SK-N-SH treated with all-trans-retinoic acid at 6 μM for 48 hours (cell line): ENCODE results near the gene FNDC3B.

Source experiments
- ATAC-seq: fragments of 200-7000 bp; cut with Tn5 transposase; 3 replicates; pipeline ENCODE4 v1.9.1; 2020; ENCODE audit warnings: mild to moderate bottlenecking, moderate library complexity
- ARNTL ChIP-seq: fragments of 450-650 bp; formaldehyde crosslinking; IDR thresholded peaks from 2 replicates; pipeline ENCODE4 v1.5.0; 2020; ENCODE audit warnings: low read depth, mild to moderate bottlenecking, moderate library complexity, borderline replicate concordance
- BACH2 ChIP-seq: fragments of 250-450 bp; sonication (Bioruptor Pico); IDR thresholded peaks from 2 replicates; pipeline ENCODE4 v1.9.0; 2021; ENCODE audit warnings: mild to moderate bottlenecking, borderline replicate concordance
- CSDC2 ChIP-seq: fragments of 250-450 bp; sonication (Bioruptor Pico); IDR thresholded peaks from 2 replicates; pipeline ENCODE4 v1.5.0; 2020; ENCODE audit warnings: mild to moderate bottlenecking, moderate library complexity
- ESRRG ChIP-seq: fragments of 250-450 bp; sonication (Bioruptor Pico); IDR thresholded peaks from 2 replicates; pipeline ENCODE4 v1.6.1; 2021; ENCODE audit warnings: mild to moderate bottlenecking
- GLIS3 ChIP-seq: fragments of 250-450 bp; sonication (Bioruptor Pico); IDR thresholded peaks from 2 replicates; pipeline ENCODE4 v1.5.0; 2020; ENCODE audit warnings: mild to moderate bottlenecking, moderate library complexity
- ISL1 ChIP-seq: fragments of 250-450 bp; sonication (Bioruptor Pico); IDR thresholded peaks from 2 replicates; pipeline ENCODE4 v2.1.2; 2022; ENCODE audit warnings: mild to moderate bottlenecking, moderate library complexity
- OSR1 ChIP-seq: fragments of 250-450 bp; sonication (Bioruptor Pico); IDR thresholded peaks from 2 replicates; pipeline ENCODE4 v1.8.0; 2022; ENCODE audit warnings: moderate library complexity, mild to moderate bottlenecking, inconsistent platforms
- PPARA ChIP-seq: fragments of 250-450 bp; sonication (Bioruptor Pico); IDR thresholded peaks from 2 replicates; pipeline ENCODE4 v1.5.0; 2020; ENCODE audit warnings: mild to moderate bottlenecking, borderline replicate concordance
- RARB ChIP-seq: fragments of 250-450 bp; sonication (Bioruptor Pico); IDR thresholded peaks from 2 replicates; pipeline ENCODE4 v1.8.0; 2021; ENCODE audit warnings: mild to moderate bottlenecking, moderate library complexity
- TCF4 ChIP-seq: fragments of 250-450 bp; sonication (Bioruptor Pico); IDR thresholded peaks from 2 replicates; pipeline ENCODE4 v1.8.0; 2021; ENCODE audit warnings: mild to moderate bottlenecking, moderate library complexity, borderline replicate concordance
- TOX ChIP-seq: fragments of 250-450 bp; sonication (Bioruptor Pico); IDR thresholded peaks from 2 replicates; pipeline ENCODE4 v1.8.0; 2021; ENCODE audit warnings: mild to moderate bottlenecking, moderate library complexity, borderline replicate concordance
- ZC3H10 ChIP-seq: fragments of 250-450 bp; sonication (Bioruptor Pico); IDR thresholded peaks from 2 replicates; pipeline ENCODE4 v1.5.1; 2021; ENCODE audit warnings: mild to moderate bottlenecking, moderate library complexity
- ZFP3 ChIP-seq: fragments of 250-450 bp; sonication (Bioruptor Pico); IDR thresholded peaks from 2 replicates; pipeline ENCODE4 v1.5.0; 2020; ENCODE audit warnings: mild to moderate bottlenecking, moderate library complexity
- ZFP30 ChIP-seq: fragments of 450-650 bp; formaldehyde crosslinking; IDR thresholded peaks from 2 replicates; pipeline ENCODE4 v1.5.0; 2022; ENCODE audit warnings: mild to moderate bottlenecking, moderate library complexity
- ZNF565 ChIP-seq: fragments of 450-650 bp; formaldehyde crosslinking; conservative IDR thresholded peaks from 2 replicates; pipeline ENCODE4 v1.5.0; 2020; ENCODE audit warnings: low read depth, mild to moderate bottlenecking, moderate library complexity
- ZNF70 ChIP-seq: fragments of 450-650 bp; formaldehyde crosslinking; IDR thresholded peaks from 2 replicates; pipeline ENCODE4 v1.5.0; 2020; ENCODE audit warnings: mild to moderate bottlenecking, moderate library complexity
- ZNF8 ChIP-seq: fragments of 450-650 bp; formaldehyde crosslinking; IDR thresholded peaks from 2 replicates; pipeline ENCODE4 v1.5.0; 2020; ENCODE audit warnings: mild to moderate bottlenecking, moderate library complexity
- TF ChIP-seq, protein P1 (sequence below): fragments of 250-450 bp; sonication (Bioruptor Pico); IDR thresholded peaks from 2 replicates; pipeline ENCODE4 v1.5.1; 2021; ENCODE audit warnings: mild to moderate bottlenecking, moderate library complexity
- TF ChIP-seq, protein P2 (sequence below): fragments of 250-450 bp; sonication (Bioruptor Pico); IDR thresholded peaks from 2 replicates; pipeline ENCODE4 v1.8.0; 2021; ENCODE audit warnings: low read depth, mild to moderate bottlenecking, moderate library complexity, borderline replicate concordance
- TF ChIP-seq, protein P3 (sequence below): fragments of 250-450 bp; sonication (Bioruptor Pico); IDR thresholded peaks from 2 replicates; pipeline ENCODE4 v1.8.0; 2020; ENCODE audit warnings: mild to moderate bottlenecking, moderate library complexity, borderline replicate concordance
- TF ChIP-seq, protein P4 (sequence below): fragments of 250-450 bp; sonication (Bioruptor Pico); IDR thresholded peaks from 2 replicates; pipeline ENCODE4 v1.5.1; 2020; ENCODE audit warnings: low read depth, mild to moderate bottlenecking, moderate library complexity

Gene FNDC3B

DNA sequence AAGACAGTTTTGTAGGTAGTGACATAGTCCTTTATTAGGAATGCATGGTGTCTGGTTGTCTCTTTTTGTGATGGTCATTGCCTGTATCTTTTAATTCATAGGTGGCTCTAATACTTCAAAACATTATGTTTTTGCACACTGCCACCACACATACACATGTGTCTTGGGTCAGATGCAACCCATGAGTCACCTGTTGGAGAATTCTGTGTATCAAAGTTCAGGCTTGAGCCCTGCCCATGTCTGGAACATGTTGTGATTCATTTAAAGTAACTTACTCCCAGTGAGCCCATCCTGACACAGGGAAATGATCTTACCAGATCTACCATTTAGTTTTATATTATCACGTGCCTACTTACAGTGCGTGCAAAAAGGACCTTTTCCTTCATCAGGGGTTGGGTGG is 266.2 kb downstream of the FNDC3B start:
- TF ChIP-seq PPARA (CRISPR knock-in tag) (no peak), RARB (CRISPR knock-in tag) (no peak)
- TF ChIP-seq, protein P1, sequence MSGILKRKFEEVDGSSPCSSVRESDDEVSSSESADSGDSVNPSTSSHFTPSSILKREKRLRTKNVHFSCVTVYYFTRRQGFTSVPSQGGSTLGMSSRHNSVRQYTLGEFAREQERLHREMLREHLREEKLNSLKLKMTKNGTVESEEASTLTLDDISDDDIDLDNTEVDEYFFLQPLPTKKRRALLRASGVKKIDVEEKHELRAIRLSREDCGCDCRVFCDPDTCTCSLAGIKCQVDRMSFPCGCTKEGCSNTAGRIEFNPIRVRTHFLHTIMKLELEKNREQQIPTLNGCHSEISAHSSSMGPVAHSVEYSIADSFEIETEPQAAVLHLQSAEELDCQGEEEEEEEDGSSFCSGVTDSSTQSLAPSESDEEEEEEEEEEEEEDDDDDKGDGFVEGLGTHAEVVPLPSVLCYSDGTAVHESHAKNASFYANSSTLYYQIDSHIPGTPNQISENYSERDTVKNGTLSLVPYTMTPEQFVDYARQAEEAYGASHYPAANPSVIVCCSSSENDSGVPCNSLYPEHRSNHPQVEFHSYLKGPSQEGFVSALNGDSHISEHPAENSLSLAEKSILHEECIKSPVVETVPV (CRISPR knock-in tag), result no peak
- peak; percentile 39; the same call in 2 of the 3 replicates for ATAC-seq

DNA sequence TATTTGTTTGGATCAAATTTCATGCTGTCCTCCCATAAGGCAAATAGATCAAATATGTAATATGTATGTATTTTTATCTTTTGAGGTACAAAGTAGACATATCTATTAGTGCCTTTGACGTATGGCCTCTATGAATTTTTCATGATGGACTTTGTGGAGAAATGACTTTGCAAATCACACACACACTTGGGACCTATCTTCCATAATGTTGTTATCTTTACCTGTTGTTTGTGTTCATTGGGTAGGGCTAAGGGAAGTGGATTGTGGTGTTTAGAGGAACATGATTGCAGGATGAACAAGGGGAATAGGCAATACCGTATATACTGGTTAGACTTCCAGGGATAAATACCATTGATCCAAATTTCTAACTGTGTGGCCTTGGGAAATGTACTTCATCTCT is 266.6 kb downstream of the FNDC3B start:
- no peak for ATAC-seq
- TF ChIP-seq, protein P2, sequence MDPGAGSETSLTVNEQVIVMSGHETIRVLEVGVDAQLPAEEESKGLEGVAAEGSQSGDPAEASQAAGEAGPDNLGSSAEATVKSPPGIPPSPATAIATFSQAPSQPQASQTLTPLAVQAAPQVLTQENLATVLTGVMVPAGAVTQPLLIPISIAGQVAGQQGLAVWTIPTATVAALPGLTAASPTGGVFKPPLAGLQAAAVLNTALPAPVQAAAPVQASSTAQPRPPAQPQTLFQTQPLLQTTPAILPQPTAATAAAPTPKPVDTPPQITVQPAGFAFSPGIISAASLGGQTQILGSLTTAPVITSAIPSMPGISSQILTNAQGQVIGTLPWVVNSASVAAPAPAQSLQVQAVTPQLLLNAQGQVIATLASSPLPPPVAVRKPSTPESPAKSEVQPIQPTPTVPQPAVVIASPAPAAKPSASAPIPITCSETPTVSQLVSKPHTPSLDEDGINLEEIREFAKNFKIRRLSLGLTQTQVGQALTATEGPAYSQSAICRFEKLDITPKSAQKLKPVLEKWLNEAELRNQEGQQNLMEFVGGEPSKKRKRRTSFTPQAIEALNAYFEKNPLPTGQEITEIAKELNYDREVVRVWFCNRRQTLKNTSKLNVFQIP, result no peak
- TF ChIP-seq ZC3H10 (CRISPR knock-in tag) (no peak), BACH2 (no peak)

DNA sequence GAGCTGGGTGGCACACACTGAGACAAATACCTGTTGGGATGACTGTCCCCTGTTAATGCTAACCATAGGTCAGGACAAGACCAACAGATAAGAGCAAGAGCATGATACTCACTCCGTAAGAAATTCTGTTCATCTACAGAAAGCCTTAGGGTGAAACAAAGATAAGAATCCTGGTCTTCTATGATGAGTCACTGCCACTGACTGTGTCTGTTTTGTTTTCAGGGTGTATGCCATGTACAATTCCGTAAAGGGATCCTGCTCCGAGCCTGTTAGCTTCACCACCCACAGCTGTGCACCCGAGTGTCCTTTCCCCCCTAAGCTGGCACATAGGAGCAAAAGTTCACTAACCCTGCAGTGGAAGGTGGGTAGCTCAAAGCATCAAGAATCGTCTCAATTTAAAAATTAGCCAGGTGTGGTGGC is 267.8 kb downstream of the FNDC3B start:
- peak; percentile 85 for ATAC-seq
- TF ChIP-seq ISL1 (CRISPR knock-in tag) (peak; percentile 55), ZNF70 (CRISPR knock-in tag) (no peak; the same call in 1 of the 2 replicates), CSDC2 (CRISPR knock-in tag) (peak; percentile 9; the same call in 1 of the 2 replicates)

DNA sequence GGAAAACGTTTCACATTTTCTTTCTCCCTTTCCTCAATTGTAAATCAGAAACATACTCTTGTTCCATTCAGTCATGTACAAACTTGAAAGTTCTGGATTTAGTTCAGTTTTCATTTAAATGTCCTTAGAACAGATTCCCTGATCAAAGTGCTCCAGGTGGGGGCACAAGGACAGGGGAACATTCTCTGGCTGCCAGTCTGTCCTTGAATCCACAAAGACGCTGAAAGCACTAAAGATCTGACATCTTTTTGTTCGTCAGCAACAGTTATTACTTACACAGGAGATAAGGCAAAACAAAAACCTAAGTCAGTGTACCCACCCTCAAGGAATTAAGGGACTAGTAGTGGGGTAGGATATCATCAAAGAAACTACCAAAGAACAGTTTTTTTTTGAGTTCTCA is 269.7 kb downstream of the FNDC3B start:
- TF ChIP-seq ZNF8 (CRISPR knock-in tag), result no peak
- TF ChIP-seq GLIS3, result no peak
- no peak for TF ChIP-seq PPARA (CRISPR knock-in tag)
- TF ChIP-seq, protein P3, sequence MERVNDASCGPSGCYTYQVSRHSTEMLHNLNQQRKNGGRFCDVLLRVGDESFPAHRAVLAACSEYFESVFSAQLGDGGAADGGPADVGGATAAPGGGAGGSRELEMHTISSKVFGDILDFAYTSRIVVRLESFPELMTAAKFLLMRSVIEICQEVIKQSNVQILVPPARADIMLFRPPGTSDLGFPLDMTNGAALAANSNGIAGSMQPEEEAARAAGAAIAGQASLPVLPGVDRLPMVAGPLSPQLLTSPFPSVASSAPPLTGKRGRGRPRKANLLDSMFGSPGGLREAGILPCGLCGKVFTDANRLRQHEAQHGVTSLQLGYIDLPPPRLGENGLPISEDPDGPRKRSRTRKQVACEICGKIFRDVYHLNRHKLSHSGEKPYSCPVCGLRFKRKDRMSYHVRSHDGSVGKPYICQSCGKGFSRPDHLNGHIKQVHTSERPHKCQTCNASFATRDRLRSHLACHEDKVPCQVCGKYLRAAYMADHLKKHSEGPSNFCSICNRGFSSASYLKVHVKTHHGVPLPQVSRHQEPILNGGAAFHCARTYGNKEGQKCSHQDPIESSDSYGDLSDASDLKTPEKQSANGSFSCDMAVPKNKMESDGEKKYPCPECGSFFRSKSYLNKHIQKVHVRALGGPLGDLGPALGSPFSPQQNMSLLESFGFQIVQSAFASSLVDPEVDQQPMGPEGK, result no peak
- no peak for TF ChIP-seq ZNF565
- no peak for TF ChIP-seq ESRRG (CRISPR knock-in tag)
- ATAC-seq, result no peak

DNA sequence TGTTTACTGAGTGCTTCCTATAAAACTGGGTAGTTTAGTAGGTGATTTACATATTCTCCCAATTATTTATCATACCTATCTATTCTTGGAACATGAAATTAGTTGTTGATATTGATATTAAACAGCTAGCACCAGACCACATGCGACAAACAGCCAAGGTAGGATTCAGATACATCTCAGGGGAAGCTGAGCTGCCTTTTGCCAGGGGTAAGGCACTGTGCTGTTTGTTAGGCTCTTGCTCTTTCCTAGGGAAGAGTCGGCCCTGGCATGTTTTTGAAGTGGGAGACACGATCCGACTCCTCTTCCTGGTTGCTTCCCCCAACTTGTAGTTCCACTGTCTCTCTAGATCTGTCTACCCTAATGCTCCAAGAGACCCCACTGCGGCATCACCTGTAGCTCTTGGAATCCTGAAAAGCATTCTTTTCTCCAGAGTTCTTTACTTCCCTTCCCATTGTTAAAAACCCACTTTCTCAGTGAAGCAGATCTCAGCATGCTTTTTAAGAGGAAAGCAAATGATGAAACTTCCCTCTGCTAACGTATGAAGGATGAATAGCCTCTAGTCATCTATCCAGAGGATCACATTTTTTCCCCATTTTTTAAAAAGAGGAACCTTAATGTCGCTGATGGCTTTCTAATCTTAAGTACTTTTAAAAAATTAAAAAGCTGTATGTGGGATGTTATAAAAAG is 270.5 kb downstream of the FNDC3B start:
- ATAC-seq, result no peak
- TF ChIP-seq TCF4 (CRISPR knock-in tag), result no peak
- TF ChIP-seq PPARA (CRISPR knock-in tag), result no peak
- no peak for TF ChIP-seq ZFP3 (CRISPR knock-in tag)
- TF ChIP-seq CSDC2 (CRISPR knock-in tag), result no peak
- TF ChIP-seq, protein P2, result no peak
- no peak for TF ChIP-seq ZFP30 (CRISPR knock-in tag)
- no peak for TF ChIP-seq OSR1
- TF ChIP-seq, protein P3, result no peak
- TF ChIP-seq ARNTL, result no peak
- TF ChIP-seq, protein P4, sequence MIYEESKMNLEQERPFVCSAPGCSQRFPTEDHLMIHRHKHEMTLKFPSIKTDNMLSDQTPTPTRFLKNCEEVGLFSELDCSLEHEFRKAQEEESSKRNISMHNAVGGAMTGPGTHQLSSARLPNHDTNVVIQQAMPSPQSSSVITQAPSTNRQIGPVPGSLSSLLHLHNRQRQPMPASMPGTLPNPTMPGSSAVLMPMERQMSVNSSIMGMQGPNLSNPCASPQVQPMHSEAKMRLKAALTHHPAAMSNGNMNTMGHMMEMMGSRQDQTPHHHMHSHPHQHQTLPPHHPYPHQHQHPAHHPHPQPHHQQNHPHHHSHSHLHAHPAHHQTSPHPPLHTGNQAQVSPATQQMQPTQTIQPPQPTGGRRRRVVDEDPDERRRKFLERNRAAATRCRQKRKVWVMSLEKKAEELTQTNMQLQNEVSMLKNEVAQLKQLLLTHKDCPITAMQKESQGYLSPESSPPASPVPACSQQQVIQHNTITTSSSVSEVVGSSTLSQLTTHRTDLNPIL, result no peak
- TF ChIP-seq RARB (CRISPR knock-in tag), result no peak
- TF ChIP-seq ZNF565, result no peak
- TF ChIP-seq GLIS3, result no peak
- no peak for TF ChIP-seq BACH2
- no peak for TF ChIP-seq ISL1 (CRISPR knock-in tag)
- no peak for TF ChIP-seq ZNF70 (CRISPR knock-in tag)
- TF ChIP-seq TOX (CRISPR knock-in tag), result no peak
